NCI-H1436 treated with DMSO at 0.1 percent for 48 hours (cell line): Measurements from ENCODE around the gene GALT.

Experiments used
- DNase-seq: peaks from one replicate; lab custom pipeline; 2025; lab: John Stamatoyannopoulos, UW

GALT gene

GRCh38 chr9:34646211-34647083 lies at the start of gene GALT:
Gene GALT, plus strand, starts transcription at chr9:34646675. Its CDS starts 30 bp downstream, at chr9:34646705.
- peak; percentile 37 for DNase-seq

- DNase-seq, result no peak
These were observed 46.9 kb upstream of the GALT start for GRCh38 chr9:34599546-34599945.

DNA sequence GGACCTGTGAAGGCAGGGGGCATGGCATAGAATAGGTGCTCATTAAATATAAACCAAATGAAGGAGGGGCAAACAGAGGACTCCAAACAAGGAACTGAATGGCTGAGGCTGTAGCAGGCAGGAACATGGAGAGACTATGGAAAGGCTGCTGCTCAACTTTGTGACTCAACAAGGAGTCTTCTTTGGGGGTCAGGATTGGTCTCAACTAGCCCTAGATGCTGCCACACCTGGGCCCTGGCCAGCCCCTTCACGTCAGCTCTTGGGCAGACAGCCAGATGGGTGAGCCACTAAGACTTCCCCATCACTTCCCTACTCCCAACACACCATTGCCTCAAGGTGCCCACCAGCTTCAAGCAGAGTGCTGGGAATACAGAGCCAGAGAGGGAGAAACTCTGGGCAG lies 45.6 kb upstream of the GALT start:
- DNase-seq, result no peak

DNA sequence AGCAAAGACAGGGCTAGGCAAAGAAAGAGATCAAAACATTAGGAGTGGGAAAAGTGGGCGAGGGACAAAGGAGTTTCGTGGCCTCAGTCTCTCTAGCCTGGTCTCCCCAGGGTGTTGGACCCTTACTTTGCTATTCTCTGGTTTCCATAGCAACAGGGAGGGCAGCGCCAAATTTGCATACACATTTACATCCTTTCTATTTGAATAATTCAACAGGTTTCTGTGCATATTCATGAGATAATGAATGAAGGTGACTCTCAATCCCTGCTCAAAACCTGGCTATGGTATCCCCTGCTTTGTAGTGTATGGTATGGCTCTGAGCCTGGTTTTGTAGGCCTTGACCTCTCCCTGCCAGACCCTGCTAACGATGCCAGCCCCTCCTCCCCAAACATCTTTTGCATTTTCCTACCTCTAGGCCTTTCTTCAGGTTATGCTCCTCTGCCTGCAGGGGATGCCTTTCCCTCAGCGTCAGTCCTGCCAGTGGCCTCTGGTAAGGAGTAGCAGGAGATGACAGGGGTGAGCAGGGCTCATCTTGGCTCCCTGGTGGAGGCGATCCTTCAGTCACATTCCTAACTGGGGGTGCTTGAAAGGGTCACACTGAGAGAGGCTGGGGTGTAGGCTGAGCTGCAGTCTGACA lies 44.4 kb upstream of the GALT start:
- DNase-seq, result no peak

DNA sequence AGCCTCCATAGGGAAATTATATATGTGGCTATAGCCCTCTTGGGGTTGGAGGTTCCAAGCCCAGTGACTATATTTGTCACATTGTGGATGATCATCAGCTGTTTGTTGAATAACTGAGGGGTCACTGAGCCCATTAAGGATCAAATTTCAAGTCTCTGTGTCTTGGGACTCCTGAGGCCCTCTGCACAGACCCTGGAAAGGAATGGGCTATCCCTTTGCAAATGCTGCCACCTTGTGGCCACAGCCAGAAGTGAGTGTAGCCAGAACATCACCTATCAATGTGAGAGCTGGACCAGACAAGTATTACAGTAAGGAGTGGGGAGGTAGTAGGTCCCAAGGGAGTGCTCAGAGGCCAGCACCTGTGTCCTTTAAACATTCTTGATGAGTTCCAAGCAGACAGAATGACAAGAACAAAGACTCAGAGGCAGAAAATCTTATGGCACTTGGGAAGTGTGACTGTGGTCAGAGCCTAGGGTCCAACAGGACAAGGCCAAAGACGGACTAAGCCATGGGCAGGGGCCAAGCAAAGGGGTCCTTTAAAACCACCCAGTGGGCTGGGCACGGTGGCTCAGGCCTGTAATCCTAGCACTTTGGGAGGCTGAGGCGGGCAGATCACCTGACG lies 42.8 kb upstream of the GALT start:
- peak; percentile 31 for DNase-seq

DNA sequence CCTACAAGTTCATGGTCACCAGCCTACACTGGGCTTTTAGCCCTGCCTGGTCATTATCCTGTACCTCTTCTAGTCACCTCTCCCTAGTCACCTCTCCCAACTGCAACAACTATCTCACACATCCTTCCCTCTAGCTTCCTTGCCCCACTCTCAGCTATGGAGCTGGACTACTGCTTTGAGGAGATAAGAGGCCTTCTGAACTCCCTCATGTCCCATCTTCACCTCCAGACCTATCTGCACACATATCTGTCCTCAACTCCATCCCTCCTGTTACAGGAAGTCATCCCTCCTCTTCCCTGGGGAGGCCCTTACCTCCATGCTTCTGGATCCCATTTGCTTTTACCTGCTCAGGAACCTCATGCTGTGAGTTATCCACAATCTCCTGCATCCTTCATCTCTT lies 40.3 kb upstream of the GALT start:
- no peak for DNase-seq

- DNase-seq, result no peak
These were observed 39.6 kb upstream of the GALT start for GRCh38 chr9:34606905-34607304.

DNA sequence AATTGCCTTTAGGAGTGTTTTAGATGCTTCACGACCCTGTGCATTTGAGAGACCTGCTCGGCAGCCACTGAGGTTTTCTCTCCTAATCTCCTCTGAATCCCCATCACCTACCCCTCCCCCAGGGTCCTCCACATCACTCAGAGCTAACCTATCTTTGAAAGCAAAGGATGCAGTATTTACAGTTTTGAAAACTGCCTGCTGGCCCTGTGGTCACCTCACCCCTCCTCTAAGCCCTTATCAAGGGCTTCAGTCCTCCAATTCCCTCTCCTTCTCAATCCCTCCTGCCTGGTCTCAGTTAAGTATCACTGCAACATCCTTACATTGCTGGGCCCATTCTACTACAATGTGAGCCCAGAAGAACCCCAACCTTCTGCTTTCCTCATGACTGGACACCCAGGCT lies 39.1 kb upstream of the GALT start:
- DNase-seq, result no peak

GRCh38 chr9:34610434-34611206 lies 35.9 kb upstream of the GALT start:
- DNase-seq, result no peak

- no peak for DNase-seq
These were observed 35.1 kb upstream of the GALT start for GRCh38 chr9:34611251-34611810.

GRCh38 chr9:34611811-34612787 lies 34.4 kb upstream of the GALT start, which contains the start of gene RPP25L:
Gene RPP25L, minus strand, starts transcription at chr9:34612097. Its CDS starts 801 bp downstream, at chr9:34611296.
- DNase-seq, result peak; percentile 8

- peak; percentile 17 for DNase-seq
These were observed 33.6 kb upstream of the GALT start for GRCh38 chr9:34612788-34613390.

- no peak for DNase-seq
These were observed 31.3 kb upstream of the GALT start for GRCh38 chr9:34615132-34615531.

DNA sequence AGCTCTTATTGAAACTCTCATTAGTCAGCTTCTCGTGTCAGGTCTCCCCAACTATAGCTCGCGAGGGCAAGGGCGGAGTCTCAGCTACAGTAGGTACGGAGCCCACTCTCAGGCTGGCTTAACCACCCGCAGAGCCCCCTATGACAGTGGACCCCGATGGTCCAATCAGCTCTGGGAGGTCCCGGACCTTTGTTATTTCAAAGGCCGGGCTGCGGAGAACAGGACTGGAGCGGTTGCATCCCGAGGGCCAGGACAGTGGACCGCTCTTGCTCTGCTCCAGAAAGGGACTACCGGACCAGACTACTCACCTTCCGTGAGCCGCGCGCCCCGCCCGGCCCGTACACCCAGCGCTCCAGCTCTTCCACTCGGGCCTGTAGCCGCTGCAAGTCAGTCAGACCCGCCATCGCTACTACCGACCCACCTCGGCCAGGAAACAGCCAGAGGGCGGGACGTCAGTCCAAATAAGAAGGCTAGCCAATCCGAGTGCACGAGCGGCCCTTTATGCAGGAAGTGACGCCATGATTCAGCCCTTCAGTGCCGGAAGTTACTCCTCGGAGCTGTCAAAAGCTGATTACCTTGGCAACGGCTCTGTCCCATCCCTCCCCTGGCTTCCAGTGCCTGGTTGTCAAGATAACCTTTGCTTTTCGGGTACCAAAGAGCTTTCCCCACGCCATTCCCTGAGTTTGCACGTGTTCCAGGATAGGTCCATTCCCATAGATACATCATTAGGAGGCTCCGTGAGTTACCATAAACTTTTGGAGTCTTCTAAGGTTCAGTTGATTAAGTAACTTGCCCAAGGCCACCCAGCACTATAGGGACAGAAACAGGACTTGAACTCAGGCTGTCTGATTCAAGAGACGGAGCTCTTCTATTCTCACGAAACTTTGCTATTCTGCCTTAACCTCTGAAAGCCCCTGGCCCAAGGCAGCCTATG lies 26.1 kb upstream of the GALT start, which contains the start of gene DCTN3:
Gene DCTN3 (minus strand): TSS at position 435 of the 934 bp plus-strand sequence. CDS start 31 bp downstream, at position 404.
- DNase-seq, result peak; percentile 37

GRCh38 chr9:34623374-34624235 lies 22.9 kb upstream of the GALT start:
- DNase-seq, result no peak

GRCh38 chr9:34624475-34625185 lies 21.8 kb upstream of the GALT start:
- DNase-seq, result no peak

DNA sequence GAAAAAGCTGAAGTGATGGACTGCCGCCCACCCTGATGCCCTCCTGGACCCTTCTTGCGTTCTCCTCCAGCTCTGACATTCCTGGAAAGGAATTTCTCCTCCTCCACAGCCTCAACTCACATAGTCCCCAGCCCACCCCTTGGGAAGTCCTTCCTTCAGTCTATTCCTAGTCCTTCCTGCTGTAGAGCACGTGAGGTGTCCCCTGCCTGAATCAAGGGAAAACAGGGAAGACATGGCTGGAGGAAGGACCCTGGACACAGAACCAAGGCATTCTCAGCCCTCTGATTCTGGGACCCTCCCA lies 21.3 kb upstream of the GALT start:
- DNase-seq, result no peak
